Gastrocnemius medialis (tissue), 4 donors: Measurements from ENCODE around the gene PATL2. TPM values are rescaled to one million over a fixed set of nuclear protein-coding genes. Genes with fewer than 3 reads are reported as not detected.

Experiments used
- ATAC-seq, 2 donors: fragments of 150-250 bp; one replicate each; pipeline ENCODE4 v1.9.1; 2016
- DNase-seq, 2 donors: peaks; one replicate each; pipeline ENCODE4 v3.0.0-alpha.2; 2019
- H3K27ac ChIP-seq, 4 donors: fragments of 200-600 bp; sonication (generic); 1 replicate in 1 of 4; 2 replicates in 3 of 4; pipeline ENCODE4 v1.5.1; 2016 to 2018; ENCODE audit warnings: mild to moderate bottlenecking in 2 of 4, moderate library complexity in 1 of 4
- H3K27me3 ChIP-seq, 3 donors: fragments of 200-600 bp; sonication (generic) in 2 of 3; 1 replicate in 1 of 3; 2 replicates in 2 of 3; pipeline versions ENCODE4 v1.5.1 to v1.6.0; 2016 to 2019; ENCODE audit warnings: mild to moderate bottlenecking in 1 of 3, moderate library complexity in 1 of 3
- H3K36me3 ChIP-seq, 2 donors: fragments of 200-600 bp; sonication (generic) in 1 of 2; one replicate each; pipeline ENCODE4 v1.5.1; 2017 to 2018
- H3K4me1 ChIP-seq, 2 donors: fragments of 200-600 bp; sonication (generic) in 1 of 2; one replicate each; pipeline ENCODE4 v1.5.1; 2016 to 2017; ENCODE audit warnings: mild to moderate bottlenecking in 2 of 2
- H3K4me3 ChIP-seq, 4 donors: fragments of 200-600 bp; sonication (generic) in 3 of 4; 1 replicate in 1 of 4; 2 replicates in 3 of 4; pipeline ENCODE4 v1.5.1; 2016 to 2019; ENCODE audit warnings: mild to moderate bottlenecking in 2 of 4
- H3K9me3 ChIP-seq, 3 donors: fragments of 200-600 bp; sonication (generic) in 2 of 3; 1 replicate in 1 of 3; 2 replicates in 2 of 3; pipeline ENCODE4 v1.5.1; 2016 to 2019
- POLR2A ChIP-seq, 2 donors: fragments of 450-650 bp; IDR thresholded peaks; one replicate each; pipeline ENCODE4 v1.6.1; 2017; ENCODE audit warnings: antibody characterized with exemption in 2 of 2, mild to moderate bottlenecking in 2 of 2, moderate library complexity in 2 of 2
- in situ Hi-C, 4 donors: fragments of 200-750 bp; cut with MboI; loops; one replicate each; pipeline versions ENCODE4 v1.15.0 to v1.8.0; 2017; ENCODE audit warnings: low sequenced_read_pairs in 4 of 4
- intact Hi-C: fragments of 100-400 bp; cut with DNase I; formaldehyde crosslinking; loops from one replicate; pipeline ENCODE4 v1.15.1; 2023; ENCODE audit warnings: low total_unique reads
- total RNA-seq, 4 donors: library from RNA; depleted of rRNA; stranded (reverse); fragments of >200 nt; gene quantifications; one replicate each; pipeline versions ENCODE4 v1.1.0 to v1.2.3, GENCODE V29; 2016
- TF ChIP-seq, protein P1 (sequence below), 5 experiments: fragments of 450-650 bp in 3 of 5; fragments of 200-600 bp in 2 of 5; sonication (generic) in 2 of 5; IDR thresholded peaks in 4 of 5; conservative IDR thresholded peaks in 1 of 5; 1 replicate in 4 of 5; 2 replicates in 1 of 5; pipeline ENCODE4 v1.5.1; 2016 to 2019; ENCODE audit warnings: antibody characterized with exemption in 5 of 5, mild to moderate bottlenecking in 3 of 5, moderate library complexity in 3 of 5

Gene PATL2
- total RNA-seq, 4 donors from 2014 or later: 0.13 TPM; not detected in 3

- TF ChIP-seq POLR2A (IDR thresholded peaks at IDR 0.05): peak; percentile 92 to 96
- TF ChIP-seq, protein P1, sequence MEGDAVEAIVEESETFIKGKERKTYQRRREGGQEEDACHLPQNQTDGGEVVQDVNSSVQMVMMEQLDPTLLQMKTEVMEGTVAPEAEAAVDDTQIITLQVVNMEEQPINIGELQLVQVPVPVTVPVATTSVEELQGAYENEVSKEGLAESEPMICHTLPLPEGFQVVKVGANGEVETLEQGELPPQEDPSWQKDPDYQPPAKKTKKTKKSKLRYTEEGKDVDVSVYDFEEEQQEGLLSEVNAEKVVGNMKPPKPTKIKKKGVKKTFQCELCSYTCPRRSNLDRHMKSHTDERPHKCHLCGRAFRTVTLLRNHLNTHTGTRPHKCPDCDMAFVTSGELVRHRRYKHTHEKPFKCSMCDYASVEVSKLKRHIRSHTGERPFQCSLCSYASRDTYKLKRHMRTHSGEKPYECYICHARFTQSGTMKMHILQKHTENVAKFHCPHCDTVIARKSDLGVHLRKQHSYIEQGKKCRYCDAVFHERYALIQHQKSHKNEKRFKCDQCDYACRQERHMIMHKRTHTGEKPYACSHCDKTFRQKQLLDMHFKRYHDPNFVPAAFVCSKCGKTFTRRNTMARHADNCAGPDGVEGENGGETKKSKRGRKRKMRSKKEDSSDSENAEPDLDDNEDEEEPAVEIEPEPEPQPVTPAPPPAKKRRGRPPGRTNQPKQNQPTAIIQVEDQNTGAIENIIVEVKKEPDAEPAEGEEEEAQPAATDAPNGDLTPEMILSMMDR (IDR thresholded peaks at IDR 0.05 in 4 of 5, conservative IDR thresholded peaks at IDR 0.05 in 1 of 5): peak; percentile 93 to 98 (median 96)
- peak; percentile 96 to 97 for ATAC-seq
- peak; percentile 95 to 98 for DNase-seq
- Histone ChIP-seq H3K4me3 (peak within 1 kb of the TSS; percentile 94 to 98 (median 96)), H3K27me3 (no peaks in the 10 kb centered on the region), H3K9me3 (no peaks in the 10 kb centered on the region), H3K27ac (peak within 1 kb of the TSS; percentile 95 to 99 (median 98)), H3K36me3 (peaks cover 0 to 13% of the 10 kb centered on the region in 2 donors), H3K4me1 (peaks cover 21 to 25% of the 10 kb centered on the region in 2 donors)
- intact Hi-C loops (loop anchor here (1.0 to 5.0 kb wide), 4 partner anchors 48 to 126 kb away; partner anchors contain the start of genes B2M, EIF3J and PATL2), in situ Hi-C loops (loop anchor here in 2 of 4 donors (5.0 to 10.0 kb wide), 4 partner anchors 49 to 361 kb away; partner anchors contain the start of genes TRIM69 (in 2 of the 2), B2M (in 1 of the 2), PATL2 (in 1 of the 2) and SORD (in 1 of the 2))
Measured at GRCh38 chr15:44663410-44664308, 47.5 kb downstream of the PATL2 start, which contains the start of gene SPG11. TSS of gene SPG11 (minus strand) at chr15:44663662. CDS start at chr15:44663647, 15 bp downstream.

GRCh38 chr15:44662478-44663409 is 48.4 kb downstream of the PATL2 start:
- peaks cover 0 to 17% of the 10 kb centered on the region in 2 donors for H3K36me3 ChIP-seq
- H3K4me3 ChIP-seq: peak overlapping the region; percentile 94 to 98 (median 96)
- peaks cover 21 to 25% of the 10 kb centered on the region in 2 donors for H3K4me1 ChIP-seq
- H3K9me3 ChIP-seq: no peaks in the 10 kb centered on the region
- ATAC-seq: peak; percentile 77 to 78
- intact Hi-C loops (loop anchor here (1.0 to 5.0 kb wide), 4 partner anchors 49 to 125 kb away; partner anchors contain the start of genes B2M, EIF3J and PATL2), in situ Hi-C loops (loop anchor here in 2 of 4 donors (5.0 to 10.0 kb wide), 4 partner anchors 50 to 362 kb away; partner anchors contain the start of genes TRIM69 (in 2 of the 2), B2M (in 1 of the 2), PATL2 (in 1 of the 2) and SORD (in 1 of the 2))
- no peaks in the 10 kb centered on the region for H3K27me3 ChIP-seq
- TF ChIP-seq, protein P1 (IDR thresholded peaks at IDR 0.05 in 4 of 5, conservative IDR thresholded peaks at IDR 0.05 in 1 of 5): no peak
- no peak for TF ChIP-seq POLR2A (IDR thresholded peaks at IDR 0.05)
- DNase-seq: peak; percentile 19 to 70
- H3K27ac ChIP-seq: peak overlapping the region; percentile 95 to 99 (median 98)

- H3K36me3 ChIP-seq: peaks cover 0 to 22% of the 10 kb centered on the region in 2 donors
- in situ Hi-C loops (loop anchor here in 2 of 4 donors (5.0 to 10.0 kb wide), 4 partner anchors 51 to 363 kb away; partner anchors contain the start of genes TRIM69 (in 2 of the 2), B2M (in 1 of the 2), PATL2 (in 1 of the 2) and SORD (in 1 of the 2)), intact Hi-C loops (loop anchor here (5.0 kb wide), 1 partner anchor 124 kb away; the partner anchor contains the start of gene EIF3J)
- H3K4me1 ChIP-seq: peaks cover 22 to 29% of the 10 kb centered on the region in 2 donors
- TF ChIP-seq, protein P1 (IDR thresholded peaks at IDR 0.05 in 4 of 5, conservative IDR thresholded peaks at IDR 0.05 in 1 of 5): no peak
- TF ChIP-seq POLR2A (IDR thresholded peaks at IDR 0.05): no peak
- peak overlapping the region in 1 of 4 donors; percentile 99 for H3K27ac ChIP-seq
- DNase-seq (no peak), ATAC-seq (no peak)
- no peaks in the 10 kb centered on the region for H3K9me3 ChIP-seq
- H3K27me3 ChIP-seq: no peaks in the 10 kb centered on the region
- no peak overlapping the region for H3K4me3 ChIP-seq
Measured at GRCh38 chr15:44661576-44661975, 49.5 kb downstream of the PATL2 start.

- in situ Hi-C loops: no loop called here
- H3K36me3 ChIP-seq: peaks cover 0 to 40% of the 10 kb centered on the region in 2 donors
- H3K27me3 ChIP-seq: no peaks in the 10 kb centered on the region
- no peaks in the 10 kb centered on the region for H3K9me3 ChIP-seq
- no peak overlapping the region for H3K27ac ChIP-seq
- intact Hi-C loops: no loop called here
- ATAC-seq (no peak), DNase-seq (no peak)
- no peak overlapping the region for H3K4me3 ChIP-seq
- TF ChIP-seq, protein P1 (IDR thresholded peaks at IDR 0.05 in 4 of 5, conservative IDR thresholded peaks at IDR 0.05 in 1 of 5): no peak
- TF ChIP-seq POLR2A (IDR thresholded peaks at IDR 0.05): no peak
- H3K4me1 ChIP-seq: peaks cover 27 to 30% of the 10 kb centered on the region in 2 donors
Measured at GRCh38 chr15:44659056-44659455, 52.1 kb downstream of the PATL2 start.
